A549 (cell line): Measurements from ENCODE around the gene NEK7. TPM values are rescaled to one million over a fixed set of nuclear protein-coding genes. Genes with fewer than 3 reads are reported as not detected.

Experiments used
- ATAC-seq, 2 experiments: fragments of 200-7000 bp in 1 of 2; fragments of >200 bp in 1 of 2; cut with Nextera tagmentation in 1 of 2; cut with Tn5 transposase in 1 of 2; 3 replicates each; pipeline versions ENCODE4 v1.8.0 to v1.9.1; 2018 to 2020; ENCODE audit warnings: mild to moderate bottlenecking in 1 of 2, moderate library complexity in 1 of 2
- CTCF ChIA-PET: fragments of 300-600 bp; sonication (Branson Sonifier 250); formaldehyde crosslinking; extraction: SDS; loops from one replicate; lab custom pipeline; 2021; ENCODE audit warnings: antibody characterized with exemption, inconsistent platforms; lab: Yijun Ruan, JAX
- POLR2A ChIA-PET: fragments of 350-600 bp; formaldehyde crosslinking; extraction: SDS; loops from one replicate; lab custom pipeline; 2021; ENCODE audit warnings: antibody characterized with exemption, inconsistent platforms; lab: Yijun Ruan, JAX
- DNase-seq, 2 experiments: peaks; one replicate each; pipeline versions ENCODE4 v3.0.0 to v3.0.0-alpha.2; 2011 to 2016; ENCODE audit warnings: low read depth in 1 of 2, low spot score in 1 of 2
- FAIRE-seq: peaks from 2 replicates; lab custom pipeline; 2011; peaks lifted over from hg19 to GRCh38; lab: Jason Lieb, UNC
- H3K27ac ChIP-seq, 2 experiments: fragments of >200 bp; sonication (Bioruptor Twin); formaldehyde crosslinking; 3 replicates each; pipeline ENCODE4 v1.5.1; 2016 to 2017
- H3K4me1 ChIP-seq: fragments of >200 bp; sonication (Bioruptor Twin); formaldehyde crosslinking; 3 replicates; pipeline ENCODE4 v1.6.1; 2016
- H3K4me2 ChIP-seq: fragments of >200 bp; sonication (Bioruptor Twin); formaldehyde crosslinking; 3 replicates; pipeline ENCODE4 v1.6.1; 2016
- H3K4me3 ChIP-seq: fragments of >200 bp; sonication (Bioruptor Twin); formaldehyde crosslinking; 3 replicates; pipeline ENCODE4 v1.5.1; 2016
- H3K9me3 ChIP-seq: fragments of >200 bp; sonication (Bioruptor Twin); formaldehyde crosslinking; 3 replicates; pipeline ENCODE4 v1.6.1; 2016
- CBX2 ChIP-seq: fragments of 200-600 bp; sonication (generic); IDR thresholded peaks from 2 replicates; pipeline ENCODE4 v1.6.1; 2016; ENCODE audit warnings: low read depth, mild to moderate bottlenecking, borderline replicate concordance
- CHD2 ChIP-seq: fragments of 150-350 bp; IDR thresholded peaks from 2 replicates; pipeline ENCODE4 v1.6.1; 2014; ENCODE audit warnings: low read length; ENCODE audit not compliant: partially characterized antibody
- FOSB ChIP-seq: fragments of 250-450 bp; sonication (Bioruptor Pico); IDR thresholded peaks from 2 replicates; pipeline ENCODE4 v1.5.0; 2020; ENCODE audit warnings: mild to moderate bottlenecking, moderate library complexity
- FOSL2 ChIP-seq, 2 experiments: fragments of 450-650 bp in 1 of 2; fragments of >200 bp in 1 of 2; sonication (Bioruptor Twin) in 1 of 2; formaldehyde crosslinking; IDR thresholded peaks; 2 replicates each; pipeline versions ENCODE4 v1.5.0 to v1.6.1; 2016 to 2020; ENCODE audit warnings: mild to moderate bottlenecking in 1 of 2, moderate library complexity in 1 of 2
- FOXS1 ChIP-seq: fragments of 250-450 bp; sonication (Bioruptor Pico); IDR thresholded peaks from 2 replicates; pipeline ENCODE4 v1.5.0; 2020; ENCODE audit warnings: mild to moderate bottlenecking, moderate library complexity
- KDM1A ChIP-seq: fragments of 200-600 bp; sonication (generic); IDR thresholded peaks from 2 replicates; pipeline ENCODE4 v1.6.1; 2016; ENCODE audit warnings: low read depth, mild to moderate bottlenecking
- NPAS2 ChIP-seq: fragments of 250-450 bp; sonication (Bioruptor Pico); IDR thresholded peaks from 2 replicates; pipeline ENCODE4 v1.8.0; 2022; ENCODE audit warnings: mild to moderate bottlenecking, moderate library complexity, borderline replicate concordance
- PHF8 ChIP-seq: fragments of 200-600 bp; sonication (generic); IDR thresholded peaks from 2 replicates; pipeline ENCODE4 v1.6.1; 2016; ENCODE audit warnings: low read depth, mild to moderate bottlenecking, antibody characterized with exemption, moderate library complexity, borderline replicate concordance
- RAD21 ChIP-seq, 2 experiments: fragments of >200 bp in 1 of 2; sonication (Bioruptor Twin) in 1 of 2; formaldehyde crosslinking in 1 of 2; IDR thresholded peaks in 1 of 2; conservative IDR thresholded peaks in 1 of 2; 2 replicates in 1 of 2; 3 replicates in 1 of 2; pipeline ENCODE4 v1.6.1; 2012 to 2018; ENCODE audit warnings: inconsistent platforms in 1 of 2
- RNF2 ChIP-seq: fragments of 200-600 bp; sonication (generic); IDR thresholded peaks from 2 replicates; pipeline ENCODE4 v1.6.1; 2016; ENCODE audit warnings: low read depth, mild to moderate bottlenecking, antibody characterized with exemption, moderate library complexity, borderline replicate concordance
- SMC3 ChIP-seq: fragments of >200 bp; sonication (Bioruptor Twin); formaldehyde crosslinking; IDR thresholded peaks from 3 replicates; pipeline ENCODE4 v1.6.1; 2018; ENCODE audit warnings: inconsistent platforms
- ZNF302 ChIP-seq: fragments of 250-450 bp; sonication (Bioruptor Pico); IDR thresholded peaks from 2 replicates; pipeline ENCODE4 v1.9.0; 2021; ENCODE audit warnings: inconsistent platforms, mild to moderate bottlenecking, moderate library complexity
- WGBS: methylation state at CpG from one replicate; pipeline ENCODE4 v1.1.6; 2017; ENCODE audit errors: missing lambda C conversion rate; 5-methylcytosine and 5-hydroxymethylcytosine counted together
- polyA plus RNA-seq, 4 experiments: library from polyadenylated mRNA; depleted of rRNA in 3 of 4; stranded (reverse); fragments of >200 nt; fragmentation: RNase III in 1 of 4; extraction: RNeasy Plus Mini Kit Qiagen cat#74134 plus additional on column Dnase treatment in 1 of 4; gene quantifications; 2 replicates in 3 of 4; 3 replicates in 1 of 4; pipeline ENCODE4 v1.2.3, GENCODE V29; 2011 to 2017
- TF ChIP-seq, protein P1 (sequence below): IDR thresholded peaks from 2 replicates; pipeline ENCODE4 v1.6.1; 2012
- TF ChIP-seq, protein P2 (sequence below): IDR thresholded peaks from 2 replicates; pipeline ENCODE4 v1.6.1; 2012
- TF ChIP-seq, protein P3 (sequence below): fragments of >200 bp; sonication (Bioruptor Twin); formaldehyde crosslinking; IDR thresholded peaks from 3 replicates; pipeline ENCODE4 v1.5.1; 2016

Gene NEK7
- polyA plus RNA-seq, 2 of the 4 experiments (the other 2 are of a cell fraction): 15.9 to 62.9 TPM

DNA sequence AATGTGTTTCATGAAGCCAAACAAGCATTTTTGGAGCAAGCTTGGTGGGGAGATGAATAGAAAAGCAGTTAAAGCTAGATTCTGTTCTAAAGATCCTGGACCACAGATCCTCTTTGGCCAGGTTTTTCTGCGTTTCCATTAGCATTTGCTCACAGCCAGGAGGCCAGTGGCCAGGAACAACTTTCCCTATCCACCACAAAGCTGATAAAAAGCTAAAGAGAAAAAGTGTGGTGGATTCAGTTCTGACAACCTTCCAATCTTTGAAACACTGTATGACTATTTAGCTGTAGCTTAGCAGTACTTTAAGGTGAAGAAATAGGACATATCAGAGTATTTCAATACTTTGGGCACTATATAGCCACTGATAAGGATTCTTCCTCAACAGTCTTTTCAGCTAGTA lies 3.0 kb upstream of the NEK7 start (continued):
- TF ChIP-seq, protein P1, sequence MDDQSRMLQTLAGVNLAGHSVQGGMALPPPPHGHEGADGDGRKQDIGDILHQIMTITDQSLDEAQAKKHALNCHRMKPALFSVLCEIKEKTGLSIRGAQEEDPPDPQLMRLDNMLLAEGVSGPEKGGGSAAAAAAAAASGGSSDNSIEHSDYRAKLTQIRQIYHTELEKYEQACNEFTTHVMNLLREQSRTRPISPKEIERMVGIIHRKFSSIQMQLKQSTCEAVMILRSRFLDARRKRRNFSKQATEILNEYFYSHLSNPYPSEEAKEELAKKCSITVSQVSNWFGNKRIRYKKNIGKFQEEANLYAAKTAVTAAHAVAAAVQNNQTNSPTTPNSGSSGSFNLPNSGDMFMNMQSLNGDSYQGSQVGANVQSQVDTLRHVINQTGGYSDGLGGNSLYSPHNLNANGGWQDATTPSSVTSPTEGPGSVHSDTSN: no peak

DNA sequence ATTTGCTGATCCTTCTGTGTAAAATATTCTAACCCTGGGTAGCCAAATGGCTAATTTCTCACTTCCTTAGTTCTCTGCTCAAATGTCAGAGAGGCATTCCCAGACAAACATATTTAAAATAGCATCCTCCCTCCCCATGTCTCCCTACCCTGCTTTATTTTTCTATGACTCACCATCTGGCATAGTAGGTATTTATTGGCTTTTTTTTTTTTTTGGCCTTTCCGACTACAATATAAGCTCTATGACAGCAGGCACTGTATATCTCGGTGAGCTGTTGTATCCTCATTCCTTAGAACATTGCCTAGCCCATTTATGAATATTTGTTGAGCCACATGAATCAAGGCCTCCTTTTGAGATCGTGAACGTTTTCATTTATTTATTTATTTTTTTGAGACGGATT lies 1.5 kb upstream of the NEK7 start:
- WGBS: 30% methylated on average over 5 of the region's 5 CpGs

DNA sequence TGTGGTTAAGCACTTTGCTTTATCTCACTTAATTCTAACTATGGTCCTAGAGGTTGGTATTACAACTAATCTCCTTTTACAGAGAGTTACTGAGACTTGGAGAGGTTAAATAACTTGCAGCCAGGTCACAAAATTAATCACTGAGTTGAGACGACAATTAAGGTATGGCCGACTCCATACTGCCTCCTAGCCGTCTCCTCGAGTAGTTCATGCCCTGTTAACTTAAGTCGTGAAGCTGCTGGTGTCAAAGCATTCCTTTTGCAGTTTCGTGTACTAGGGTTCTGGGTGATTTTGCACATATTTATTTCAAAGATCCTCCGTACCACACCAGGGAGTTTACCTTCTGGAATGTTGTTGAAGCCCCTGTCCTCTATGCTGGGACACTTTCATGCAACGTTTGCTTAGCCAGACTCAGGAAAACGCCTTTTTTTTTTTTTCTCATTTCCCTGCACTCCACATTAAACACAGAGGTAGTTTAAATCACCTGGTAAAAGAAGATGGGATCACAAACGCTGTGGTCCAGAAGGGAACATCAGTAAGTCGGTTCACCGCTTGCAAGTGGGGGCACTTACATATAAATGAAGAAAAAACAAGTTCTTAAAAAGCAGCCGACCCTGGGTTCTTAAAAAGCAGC lies 570 bp upstream of the NEK7 start:
- Histone ChIP-seq H3K4me3 (peak overlapping the region; percentile 96), H3K4me1 (peaks cover 49% of the 10 kb centered on the region), H3K27ac (peak overlapping the region; percentile 94 to 97), H3K4me2 (peak overlapping the region; percentile 82), H3K9me3 (no peaks in the 10 kb centered on the region)
- TF ChIP-seq RAD21 (conservative IDR thresholded peaks at IDR 0.05 in 1 of 2, IDR thresholded peaks at IDR 0.05 in 1 of 2) (peak; percentile 69 to 75), SMC3 (peak; percentile 71), FOSB (CRISPR knock-in tag) (no peak), RNF2 (no peak), CHD2 (no peak), PHF8 (0 out of 2 replicates have a peak, but pooled peaks have one; percentile 0), FOXS1 (CRISPR knock-in tag) (no peak), KDM1A (peak; percentile 22; the same call in 1 of the 2 replicates)
- TF ChIP-seq, protein P2, sequence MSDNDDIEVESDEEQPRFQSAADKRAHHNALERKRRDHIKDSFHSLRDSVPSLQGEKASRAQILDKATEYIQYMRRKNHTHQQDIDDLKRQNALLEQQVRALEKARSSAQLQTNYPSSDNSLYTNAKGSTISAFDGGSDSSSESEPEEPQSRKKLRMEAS: 0 out of 2 replicates have a peak, but pooled peaks have one; percentile 21
- TF ChIP-seq, protein P3, sequence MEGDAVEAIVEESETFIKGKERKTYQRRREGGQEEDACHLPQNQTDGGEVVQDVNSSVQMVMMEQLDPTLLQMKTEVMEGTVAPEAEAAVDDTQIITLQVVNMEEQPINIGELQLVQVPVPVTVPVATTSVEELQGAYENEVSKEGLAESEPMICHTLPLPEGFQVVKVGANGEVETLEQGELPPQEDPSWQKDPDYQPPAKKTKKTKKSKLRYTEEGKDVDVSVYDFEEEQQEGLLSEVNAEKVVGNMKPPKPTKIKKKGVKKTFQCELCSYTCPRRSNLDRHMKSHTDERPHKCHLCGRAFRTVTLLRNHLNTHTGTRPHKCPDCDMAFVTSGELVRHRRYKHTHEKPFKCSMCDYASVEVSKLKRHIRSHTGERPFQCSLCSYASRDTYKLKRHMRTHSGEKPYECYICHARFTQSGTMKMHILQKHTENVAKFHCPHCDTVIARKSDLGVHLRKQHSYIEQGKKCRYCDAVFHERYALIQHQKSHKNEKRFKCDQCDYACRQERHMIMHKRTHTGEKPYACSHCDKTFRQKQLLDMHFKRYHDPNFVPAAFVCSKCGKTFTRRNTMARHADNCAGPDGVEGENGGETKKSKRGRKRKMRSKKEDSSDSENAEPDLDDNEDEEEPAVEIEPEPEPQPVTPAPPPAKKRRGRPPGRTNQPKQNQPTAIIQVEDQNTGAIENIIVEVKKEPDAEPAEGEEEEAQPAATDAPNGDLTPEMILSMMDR: peak; percentile 84
- CTCF ChIA-PET: interaction anchor here (0.7 to 2.9 kb wide), 20 partner anchors 9 to 507 kb away, joined by 3 to 12 read pairs (median 4); partner anchors contain the start of gene LHX9
- FAIRE-seq: no peak
- POLR2A ChIA-PET: interaction anchor here (0.6 to 1.0 kb wide), 4 partner anchors 30 to 311 kb away, joined by 3 to 5 read pairs (median 4); partner anchors contain the start of gene LHX9
- peak; percentile 77 to 85 for DNase-seq
- ATAC-seq: peak; percentile 22 to 35; a peak in 4 of 6 replicates
- WGBS: under 1% methylated on average over 13 of the region's 13 CpGs

More for the DNA sequence above, 1.5 kb upstream of the NEK7 start:
- ChIA-PET CTCF (interaction anchor here (0.7 to 2.9 kb wide), 15 partner anchors 8 to 508 kb away, joined by 3 to 12 read pairs (median 4); partner anchors contain the start of gene LHX9), POLR2A (no interaction called here)
- Histone ChIP-seq H3K27ac (peak overlapping the region in 1 of 2 experiments; percentile 97; a peak in 2 of 6 replicates), H3K4me1 (peaks cover 40% of the 10 kb centered on the region), H3K9me3 (no peaks in the 10 kb centered on the region), H3K4me2 (peak overlapping the region; percentile 82), H3K4me3 (no peak overlapping the region)
- FAIRE-seq (no peak), ATAC-seq (no peak), DNase-seq (peak in 1 of 2 experiments; percentile 32)
- TF ChIP-seq ZNF302 (CRISPR knock-in tag) (no peak), CBX2 (no peak), NPAS2 (no peak), CHD2 (no peak), FOSL2 (IDR thresholded peaks at IDR 0.05) (no peak), FOSL2 (CRISPR knock-in tag; IDR thresholded peaks at IDR 0.05) (peak; percentile 61)
